Natural killer cell (primary cell): Measurements from ENCODE around the gene POMZP3. TPM values are rescaled to one million over a fixed set of nuclear protein-coding genes. Genes with fewer than 3 reads are reported as not detected.
"Not testable (repeated sequence)": the region's sequence is repeated elsewhere in the genome, so short reads cannot be mapped to it uniquely, and the experiment has no call there.

Source experiments
- ATAC-seq, 3 donors: fragments of 150-1000 bp in 2 of 3; fragments of 200-7000 bp in 1 of 3; cut with Tn5 transposase; 1 replicate in 1 of 3; 2 replicates in 2 of 3; pipeline ENCODE4 v1.10.0; 2021; ENCODE audit warnings: mild to moderate bottlenecking in 2 of 3, moderate library complexity in 2 of 3
- DNase-seq, 2 donors: peaks; one replicate each; pipeline versions ENCODE4 v3.0.0 to v3.0.0-alpha.2; 2013 to 2021; ENCODE audit warnings: mixed read lengths in 1 of 2
- H3K27ac ChIP-seq: one replicate; pipeline ENCODE4 v1.5.1; 2013; ENCODE audit warnings: mild to moderate bottlenecking, low read length
- H3K27me3 ChIP-seq: one replicate; pipeline ENCODE4 v1.6.1; 2013; ENCODE audit warnings: low read length; ENCODE audit not compliant: control insufficient read depth, insufficient read depth
- H3K36me3 ChIP-seq: one replicate; pipeline ENCODE4 v1.6.1; 2013; ENCODE audit warnings: low read length; ENCODE audit not compliant: control insufficient read depth, insufficient read depth
- H3K4me1 ChIP-seq: one replicate; pipeline ENCODE4 v1.6.1; 2013; ENCODE audit warnings: low read length; ENCODE audit not compliant: control insufficient read depth, insufficient read depth
- H3K4me3 ChIP-seq: one replicate; pipeline ENCODE4 v1.5.1; 2013; ENCODE audit warnings: low read length
- H3K9me3 ChIP-seq: one replicate; pipeline ENCODE4 v1.6.1; 2013; ENCODE audit warnings: low read length; ENCODE audit not compliant: control insufficient read depth, insufficient read depth
- H3K27ac Mint-ChIP-seq, 2 donors: one replicate each; pipeline ENCODE4 v1.8.0; 2022; ENCODE audit warnings: mild to moderate bottlenecking in 2 of 2, mixed read lengths in 2 of 2, moderate library complexity in 1 of 2
- H3K27me3 Mint-ChIP-seq, 2 donors: one replicate each; pipeline ENCODE4 v1.8.0; 2022; ENCODE audit warnings: low read depth in 2 of 2, mixed read lengths in 2 of 2
- H3K36me3 Mint-ChIP-seq: one replicate; pipeline ENCODE4 v1.8.0; 2022; ENCODE audit warnings: mixed read lengths
- H3K4me1 Mint-ChIP-seq, 2 donors: one replicate each; pipeline ENCODE4 v1.8.0; 2022; ENCODE audit warnings: mixed read lengths in 2 of 2
- H3K4me3 Mint-ChIP-seq: one replicate; pipeline ENCODE4 v1.8.0; 2022; ENCODE audit warnings: mild to moderate bottlenecking, moderate library complexity, mixed read lengths
- H3K9me3 Mint-ChIP-seq, 2 donors: one replicate each; pipeline ENCODE4 v1.8.0; 2022; ENCODE audit warnings: mixed read lengths in 2 of 2
- WGBS: methylation state at CpG from one replicate; pipeline ENCODE4 v1.1.7; 2013; ENCODE audit warnings: missing lambda C conversion rate; ENCODE audit not compliant: insufficient coverage; 5-methylcytosine and 5-hydroxymethylcytosine counted together
- intact Hi-C: fragments of 100-400 bp; cut with micrococcal nuclease; formaldehyde crosslinking; loops from one replicate; pipeline ENCODE4 v1.14.2; 2022
- total RNA-seq, 4 donors: library from RNA; stranded (reverse); fragments of 120-200 nt in 1 of 4; gene quantifications; one replicate each; pipeline versions ENCODE4 v1.2.3 to v1.2.4, GENCODE V29; 2013 to 2022

Gene POMZP3
- total RNA-seq, 3 donors from 2014 or later (not counting 1 experiment from before 2014, with no cell fraction given), result 17.1 to 21.9 (median 18.3) TPM

DNA sequence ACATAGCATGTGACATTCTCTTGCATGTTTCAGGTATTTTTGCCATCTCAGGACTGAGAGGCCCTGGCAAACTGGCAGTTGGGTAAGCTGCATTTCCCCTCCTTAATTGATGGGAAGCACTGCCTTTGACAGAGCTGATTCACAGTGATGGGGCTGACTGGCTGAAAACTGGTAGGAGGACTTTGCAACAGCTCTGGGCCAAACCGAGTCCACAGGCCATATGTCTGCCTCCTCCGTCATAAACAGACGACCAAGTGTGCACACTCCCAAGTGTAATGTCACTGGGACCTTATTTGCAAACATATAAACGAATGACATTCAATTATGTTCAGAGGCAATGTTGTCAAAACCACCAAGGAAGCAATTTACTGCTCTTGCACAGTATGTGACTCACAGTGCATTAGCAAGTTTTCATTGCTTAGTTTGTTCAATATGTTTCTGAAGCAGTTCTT is 56.7 kb downstream of the POMZP3 start:
- H3K27me3 Mint-ChIP-seq, ATAC-seq, H3K36me3 ChIP-seq, H3K9me3 Mint-ChIP-seq, H3K9me3 ChIP-seq, H3K4me1 ChIP-seq, H3K27me3 ChIP-seq, H3K4me3 ChIP-seq, H3K27ac ChIP-seq, intact Hi-C loops, H3K4me3 Mint-ChIP-seq, DNase-seq, H3K36me3 Mint-ChIP-seq: not testable (repeated sequence)
- Mint-ChIP-seq H3K27ac (peak overlapping the region in 1 of 2 donors; percentile 61), H3K4me1 (peaks cover 14 to 19% of the 10 kb centered on the region in 2 donors)
- WGBS, result 93% methylated on average over 4 of the region's 4 CpGs

- H3K36me3 Mint-ChIP-seq, H3K4me3 Mint-ChIP-seq, H3K9me3 ChIP-seq, H3K9me3 Mint-ChIP-seq, H3K27ac ChIP-seq, ATAC-seq, intact Hi-C loops, H3K27me3 Mint-ChIP-seq, DNase-seq, H3K4me3 ChIP-seq, H3K4me1 ChIP-seq, H3K36me3 ChIP-seq, H3K27ac Mint-ChIP-seq, H3K27me3 ChIP-seq: not testable (repeated sequence)
- H3K4me1 Mint-ChIP-seq, result peaks cover 24 to 28% of the 10 kb centered on the region in 2 donors
Observed at GRCh38 chr7:76568742-76569141, 58.3 kb downstream of the POMZP3 start.

DNA sequence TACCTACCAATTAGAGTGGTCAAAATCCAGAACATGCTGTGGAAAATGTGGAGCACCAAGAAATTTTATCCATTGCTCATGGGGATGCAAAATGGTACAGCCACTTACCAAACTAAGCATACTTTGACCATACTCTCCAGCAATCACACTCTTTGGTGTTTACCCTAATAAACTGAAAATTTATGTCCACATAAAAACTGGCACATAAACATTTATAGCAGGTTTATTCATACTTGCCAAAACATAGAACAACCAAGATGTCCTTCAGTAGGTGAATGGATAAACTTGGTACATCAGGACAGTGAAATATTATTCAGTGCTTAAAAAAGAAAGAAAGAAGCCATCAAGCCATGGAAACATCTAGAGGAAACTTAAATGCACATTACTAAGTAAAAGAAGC is 59.3 kb downstream of the POMZP3 start:
- intact Hi-C loops, ATAC-seq: not testable (repeated sequence)

DNA sequence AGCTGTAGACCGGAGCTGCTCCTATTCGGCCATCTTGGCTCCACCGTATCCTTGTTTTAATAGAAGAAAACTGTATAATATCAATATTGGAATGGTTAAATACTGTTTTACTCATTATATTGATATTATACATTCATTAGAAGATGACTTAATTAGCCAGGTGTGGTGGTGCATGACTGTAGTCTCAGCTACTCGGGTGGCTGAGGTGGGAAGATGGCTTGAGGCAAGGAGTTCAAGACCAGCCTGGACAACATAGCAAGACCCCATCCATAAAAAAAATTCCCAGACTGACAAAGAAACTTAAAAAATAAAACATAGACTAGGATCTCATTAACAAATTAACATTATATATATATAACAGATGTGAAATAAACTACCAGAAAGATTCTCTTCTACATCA is 59.8 kb downstream of the POMZP3 start:
- H3K27ac Mint-ChIP-seq, intact Hi-C loops, DNase-seq, ATAC-seq, H3K4me1 ChIP-seq, H3K4me3 Mint-ChIP-seq, H3K27ac ChIP-seq, H3K27me3 Mint-ChIP-seq, H3K4me3 ChIP-seq, H3K9me3 ChIP-seq, H3K36me3 ChIP-seq, H3K9me3 Mint-ChIP-seq, H3K36me3 Mint-ChIP-seq, H3K27me3 ChIP-seq: not testable (repeated sequence)
- H3K4me1 Mint-ChIP-seq, result peaks cover 27 to 29% of the 10 kb centered on the region in 2 donors
- no CpG with 5 or more reads among the region's 4 CpGs for WGBS

More for the DNA sequence above, 59.3 kb downstream of the POMZP3 start:
- H3K4me3 Mint-ChIP-seq, H3K36me3 ChIP-seq, H3K27ac ChIP-seq, H3K27me3 ChIP-seq, DNase-seq, H3K4me3 ChIP-seq, H3K4me1 ChIP-seq, H3K9me3 ChIP-seq, H3K9me3 Mint-ChIP-seq, H3K27me3 Mint-ChIP-seq, H3K27ac Mint-ChIP-seq, H3K36me3 Mint-ChIP-seq: not testable (repeated sequence)
- peaks cover 27 to 29% of the 10 kb centered on the region in 2 donors for H3K4me1 Mint-ChIP-seq

- no CpG with 5 or more reads among the region's 3 CpGs for WGBS
- ATAC-seq, H3K4me3 Mint-ChIP-seq, intact Hi-C loops, H3K27me3 ChIP-seq, H3K4me3 ChIP-seq, H3K4me1 ChIP-seq, H3K9me3 ChIP-seq, DNase-seq, H3K36me3 ChIP-seq, H3K27ac ChIP-seq, H3K36me3 Mint-ChIP-seq, H3K27me3 Mint-ChIP-seq, H3K9me3 Mint-ChIP-seq: not testable (repeated sequence)
- Mint-ChIP-seq H3K27ac (peak overlapping the region in 1 of 2 donors; percentile 12), H3K4me1 (peaks cover 21 to 34% of the 10 kb centered on the region in 2 donors)
Observed at GRCh38 chr7:76565001-76565400, 62.1 kb downstream of the POMZP3 start.

DNA sequence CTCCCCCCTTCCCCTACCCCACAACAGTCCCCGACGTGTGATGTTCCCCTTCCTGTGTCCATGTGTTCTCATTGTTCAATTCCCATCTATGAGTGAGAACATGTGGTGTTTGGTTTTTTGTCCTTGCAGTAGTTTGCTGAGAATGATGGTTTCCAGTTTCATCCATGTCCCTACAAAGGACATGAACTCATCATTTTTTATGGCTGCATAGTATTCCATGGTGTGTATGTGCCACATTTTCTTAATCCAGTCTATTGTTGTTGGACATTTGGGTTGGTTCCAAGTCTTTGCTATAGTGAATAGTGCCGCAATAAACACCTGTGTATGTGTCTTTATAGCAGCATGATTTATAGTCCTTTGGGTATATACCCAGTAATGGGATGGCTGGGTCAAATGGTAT is 65.7 kb downstream of the POMZP3 start:
- H3K36me3 Mint-ChIP-seq, H3K9me3 Mint-ChIP-seq, DNase-seq, H3K27me3 Mint-ChIP-seq, H3K36me3 ChIP-seq, H3K9me3 ChIP-seq, intact Hi-C loops, H3K27ac Mint-ChIP-seq, H3K4me3 ChIP-seq, H3K4me1 ChIP-seq, ATAC-seq, H3K27me3 ChIP-seq, H3K4me3 Mint-ChIP-seq, H3K27ac ChIP-seq: not testable (repeated sequence)
- WGBS, result 100% methylated on average over 1 of the region's 3 CpGs
- peaks cover 33 to 41% of the 10 kb centered on the region in 2 donors for H3K4me1 Mint-ChIP-seq

GRCh38 chr7:76560157-76560556 is 66.9 kb downstream of the POMZP3 start:
- H3K4me3 ChIP-seq, H3K27me3 ChIP-seq, intact Hi-C loops, H3K36me3 Mint-ChIP-seq, DNase-seq, H3K4me3 Mint-ChIP-seq, H3K4me1 ChIP-seq, ATAC-seq, H3K27me3 Mint-ChIP-seq, H3K9me3 Mint-ChIP-seq, H3K27ac Mint-ChIP-seq, H3K27ac ChIP-seq, H3K9me3 ChIP-seq, H3K36me3 ChIP-seq: not testable (repeated sequence)
- WGBS, result 100% methylated on average over 3 of the region's 4 CpGs
- H3K4me1 Mint-ChIP-seq, result peaks cover 31 to 36% of the 10 kb centered on the region in 2 donors
